GM18873 (cell line): Measurements from ENCODE around the gene GNAI1.
"Not testable (repeated sequence)": the region's sequence is repeated elsewhere in the genome, so short reads cannot be mapped to it uniquely, and the experiment has no call there.

Experiments used
- ATAC-seq: cut with Tn5 transposase; IDR thresholded peaks from one replicate; pipeline ENCODE4 v1.9.1; 2021; ENCODE audit warnings: mild to moderate bottlenecking, moderate library complexity, moderate number of reproducible peaks; ENCODE audit not compliant: unreplicated experiment, low FRiP score

The GNAI1 gene

DNA sequence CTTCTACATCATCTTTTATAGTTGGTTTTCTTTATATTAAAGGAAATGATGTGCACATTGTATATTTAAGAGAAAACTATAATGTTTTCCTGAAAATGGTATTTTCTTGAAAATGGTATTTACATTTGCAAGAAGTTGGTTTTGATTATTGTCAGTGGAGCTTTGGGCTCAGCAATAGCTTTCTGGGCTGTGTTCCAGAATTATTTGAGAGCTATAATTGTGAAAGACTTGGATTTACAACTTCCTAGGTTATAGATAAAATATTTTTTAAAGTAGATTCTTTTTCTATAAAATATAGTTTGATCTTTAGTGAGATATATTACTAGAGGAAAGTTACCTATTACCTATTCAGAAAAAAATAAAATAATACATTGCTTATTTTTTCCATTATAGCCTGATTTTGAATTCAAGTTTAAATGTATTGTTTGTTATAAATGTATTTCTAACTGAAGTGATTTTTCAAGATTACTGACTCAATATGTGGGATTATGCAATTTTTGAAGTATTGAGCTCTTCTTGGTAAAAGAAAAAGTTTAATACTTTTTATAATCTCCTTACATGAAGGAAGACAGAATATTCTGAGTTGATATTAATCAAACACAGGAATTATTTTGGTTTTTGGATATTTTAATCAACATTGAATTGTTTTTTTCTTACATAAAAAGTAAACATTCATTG lies 20.2 kb downstream of the GNAI1 start:
- ATAC-seq = no peak

DNA sequence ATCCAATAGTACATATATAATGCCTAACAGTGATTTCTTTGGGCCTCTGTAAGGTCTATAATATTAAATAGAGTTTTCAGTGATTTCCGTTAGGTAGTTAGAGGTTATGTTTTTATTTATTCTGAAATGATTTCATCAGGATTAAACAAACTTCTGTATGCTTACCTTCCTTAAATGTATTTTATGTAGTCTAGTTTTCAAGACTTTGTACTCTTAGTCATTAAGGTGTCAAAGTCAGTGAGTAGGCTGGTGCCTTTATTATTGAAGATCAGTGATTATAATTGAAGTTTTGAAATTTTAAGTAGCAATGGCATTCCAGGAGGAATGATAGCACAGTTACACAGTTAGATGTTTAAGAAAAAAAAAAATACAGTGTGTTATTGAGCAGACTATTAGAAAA lies 20.7 kb downstream of the GNAI1 start:
- no peak for ATAC-seq

DNA sequence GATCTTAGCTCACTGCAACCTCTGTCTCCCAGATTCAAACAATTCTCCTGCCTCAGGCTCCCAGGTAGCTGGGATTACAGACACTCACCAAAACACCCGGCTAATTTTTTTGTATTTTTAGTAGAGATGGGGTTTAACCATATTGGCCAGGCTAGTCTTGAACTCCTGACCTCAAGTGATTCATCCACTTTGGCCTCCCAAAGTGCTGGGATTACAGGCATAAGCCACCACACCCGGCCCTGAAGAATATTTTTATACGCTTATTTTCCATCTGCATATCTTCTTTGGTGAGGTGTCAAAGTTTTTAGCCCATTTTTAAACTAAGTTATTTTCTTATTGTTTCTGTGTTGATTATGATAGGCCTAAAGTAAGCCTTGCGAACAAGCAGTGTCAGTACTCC lies 23.1 kb downstream of the GNAI1 start:
- ATAC-seq = not testable (repeated sequence)

DNA sequence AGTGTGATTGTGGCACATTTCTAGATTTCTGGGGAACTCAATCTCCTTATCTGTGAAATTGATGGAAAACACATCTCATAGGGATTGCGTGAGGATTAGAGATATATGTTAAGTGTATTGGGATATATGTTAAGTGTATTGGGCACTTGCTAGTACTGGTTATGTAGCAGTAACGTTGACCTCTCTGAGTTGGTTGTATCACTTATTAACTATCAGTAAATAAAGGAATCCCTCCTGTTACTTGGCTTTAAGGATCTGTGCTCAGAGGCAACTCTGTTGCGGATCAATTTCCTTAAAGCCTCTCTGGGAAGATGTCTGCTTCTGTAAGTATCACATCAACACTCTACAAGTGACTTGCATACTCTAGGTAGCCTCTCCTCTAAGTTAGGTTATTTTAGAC lies 25.2 kb downstream of the GNAI1 start:
- no peak for ATAC-seq

- ATAC-seq = no peak
Observed at GRCh38 chr7:80161466-80161865, 26.8 kb downstream of the GNAI1 start.

- ATAC-seq = no peak
Observed at GRCh38 chr7:80165177-80165576, 30.5 kb downstream of the GNAI1 start.

DNA sequence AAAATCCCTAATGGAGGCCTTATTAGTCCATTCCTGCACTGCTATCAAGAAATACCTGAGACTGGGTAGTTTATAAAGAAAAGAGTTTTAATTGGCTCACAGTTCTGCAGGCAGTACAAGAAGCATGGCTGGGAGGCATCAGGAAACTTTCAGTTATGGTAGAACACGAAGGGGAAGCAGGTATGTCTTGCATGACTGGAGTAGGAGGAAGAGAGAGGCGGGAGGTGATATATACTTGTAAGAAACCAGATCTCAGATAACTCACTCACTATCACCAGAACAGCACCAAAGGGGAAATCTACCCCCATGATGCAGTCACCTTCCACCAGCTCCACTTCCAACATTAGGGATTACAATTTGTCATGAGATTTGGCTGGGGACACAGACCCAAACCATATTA lies 35.8 kb downstream of the GNAI1 start:
- no peak for ATAC-seq

GRCh38 chr7:80172387-80172786 lies 37.8 kb downstream of the GNAI1 start:
- ATAC-seq = no peak

DNA sequence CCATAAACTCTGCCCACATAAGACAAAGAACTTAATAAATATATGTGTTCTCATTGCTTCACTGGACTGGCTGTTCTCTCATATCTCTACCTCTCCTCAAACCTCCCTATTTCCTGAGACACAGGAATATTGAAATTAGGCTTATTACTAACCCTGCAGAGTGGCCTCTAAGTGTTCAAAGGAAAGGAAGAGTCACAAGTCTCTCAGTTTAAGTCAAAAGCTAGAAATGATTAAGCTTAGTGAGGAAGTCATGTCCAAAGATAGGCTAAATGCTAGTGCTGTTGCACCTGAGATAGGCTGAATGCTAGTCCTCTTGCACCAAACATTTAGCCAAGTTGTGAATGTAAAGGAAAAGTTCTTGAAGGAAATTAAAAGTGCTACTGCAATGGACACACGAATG lies 41.1 kb downstream of the GNAI1 start:
- ATAC-seq = no peak

DNA sequence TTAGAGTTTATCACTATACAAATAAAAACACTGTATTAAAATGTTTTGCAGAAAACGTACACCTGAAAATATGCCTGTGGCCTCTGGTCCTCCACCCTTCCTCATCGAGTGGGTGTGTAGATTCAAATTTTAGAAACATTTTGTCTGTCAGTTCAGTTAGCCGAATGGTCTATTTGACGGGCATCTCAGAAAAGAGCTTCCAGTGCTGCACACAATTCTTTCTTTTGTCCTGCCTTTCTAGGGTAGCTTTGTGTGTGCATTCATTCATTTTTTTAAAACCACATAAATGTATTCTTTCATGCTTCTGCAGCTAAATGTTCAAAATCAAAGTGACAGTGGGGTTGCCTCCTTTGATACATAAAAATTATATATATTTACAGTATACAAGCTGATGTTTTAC lies 46.8 kb downstream of the GNAI1 start:
- no peak for ATAC-seq

- ATAC-seq = no peak
Observed at GRCh38 chr7:80182630-80183276, 48.1 kb downstream of the GNAI1 start.

DNA sequence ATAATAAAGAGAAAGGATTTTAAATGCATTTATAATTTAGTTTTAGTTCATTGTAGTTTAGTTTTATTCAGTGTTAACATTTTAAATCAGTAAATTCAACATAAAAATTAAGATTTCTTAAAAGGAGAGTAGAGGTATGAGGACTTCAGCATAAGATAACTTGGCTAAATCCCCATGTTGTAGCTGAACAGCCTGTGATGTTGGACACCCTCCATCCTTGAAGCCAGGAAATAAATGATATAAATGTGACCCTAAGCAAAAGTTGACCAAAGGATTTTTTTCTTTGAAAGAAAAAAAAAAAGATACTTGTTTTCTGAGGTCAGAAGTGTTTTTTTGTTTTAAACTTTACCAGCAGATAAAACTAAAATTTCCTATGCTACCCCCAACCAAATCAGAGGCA lies 48.7 kb downstream of the GNAI1 start:
- ATAC-seq = no peak

GRCh38 chr7:80183900-80184685 lies 49.5 kb downstream of the GNAI1 start:
- no peak for ATAC-seq

DNA sequence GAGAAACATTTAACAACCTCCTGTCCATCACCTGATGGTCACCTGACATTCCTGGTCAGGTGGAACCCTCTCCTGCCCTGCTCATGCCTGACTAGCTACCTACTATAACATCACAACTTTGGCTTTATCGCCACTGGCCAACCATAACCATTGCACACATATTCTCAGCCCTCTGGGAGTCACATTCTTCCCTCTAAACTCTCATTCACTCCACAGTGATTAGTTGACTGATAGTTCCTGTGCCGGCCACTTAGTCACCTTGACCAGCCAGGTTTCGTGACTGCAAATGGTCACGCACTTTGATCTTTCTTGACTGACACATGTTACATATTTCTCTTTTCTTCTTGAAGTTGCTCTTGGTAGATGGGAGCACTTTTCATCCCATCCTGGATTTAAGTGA lies 50.1 kb downstream of the GNAI1 start:
- no peak for ATAC-seq

DNA sequence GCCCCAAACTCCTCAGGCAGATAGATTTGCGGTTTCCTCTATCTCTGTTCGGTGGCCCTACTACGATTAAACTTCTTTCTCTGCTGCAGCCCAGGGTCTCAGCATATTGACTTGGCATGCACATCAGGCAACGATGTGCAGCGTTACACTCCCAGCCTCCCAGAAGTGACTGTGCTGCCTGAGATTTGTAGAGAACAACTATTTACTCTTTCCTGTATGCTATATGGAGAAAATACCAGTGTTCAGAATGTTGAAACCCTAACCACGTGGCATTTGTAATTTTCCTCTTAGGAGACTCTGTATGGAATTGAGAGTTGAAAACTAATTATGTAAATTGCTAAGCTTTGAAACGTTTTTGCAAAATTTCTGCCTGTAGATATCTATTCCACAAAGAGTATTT lies 50.9 kb downstream of the GNAI1 start:
- ATAC-seq = no peak

GRCh38 chr7:80186721-80187120 lies 52.1 kb downstream of the GNAI1 start:
- no peak for ATAC-seq

- no peak for ATAC-seq
Observed at GRCh38 chr7:80187279-80187678, 52.6 kb downstream of the GNAI1 start.

GRCh38 chr7:80187727-80188126 lies 53.1 kb downstream of the GNAI1 start:
- ATAC-seq = no peak

DNA sequence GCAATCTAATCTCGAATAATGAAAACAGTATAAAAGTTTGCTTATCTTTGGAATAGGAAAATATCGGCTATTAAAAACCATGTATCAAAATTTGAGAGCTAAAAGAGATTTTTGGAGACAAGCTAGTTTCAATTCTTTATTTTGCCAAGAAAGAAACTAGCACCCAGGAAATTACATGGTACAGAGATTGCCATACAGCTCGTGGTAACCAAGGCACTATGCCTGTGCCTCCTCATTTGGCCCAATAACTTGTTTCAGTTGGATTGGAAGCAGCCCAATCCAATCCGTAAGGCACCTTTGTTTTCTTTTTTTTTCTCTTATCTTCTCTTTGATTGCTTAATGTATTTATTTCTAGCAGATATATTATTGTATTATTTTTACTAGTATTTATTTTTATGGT lies 55.0 kb downstream of the GNAI1 start:
- no peak for ATAC-seq

GRCh38 chr7:80197627-80198026 lies 63.0 kb downstream of the GNAI1 start:
- ATAC-seq = no peak

GRCh38 chr7:80199051-80199450 lies 64.4 kb downstream of the GNAI1 start:
- no peak for ATAC-seq

- ATAC-seq = no peak
Observed at GRCh38 chr7:80204454-80204853, 69.8 kb downstream of the GNAI1 start.
